ENCODE data around the gene TNFRSF1B.
"Not testable (repeated sequence)": the region's sequence is repeated elsewhere in the genome, so short reads cannot be mapped to it uniquely, and the experiment has no call there.

Gene TNFRSF1B

GRCh38 chr1:12208271-12208670 lies 41.5 kb downstream of the TNFRSF1B start:
- no peaks in the 10 kb centered on the region for H3K9me3 ChIP-seq (ENCODE audit: control insufficient read depth, low read length)
- H3K9ac ChIP-seq (ENCODE audit: low read length): no peak overlapping the region
- peaks cover 15% of the 10 kb centered on the region for H3K4me1 ChIP-seq (ENCODE audit: control insufficient read depth, insufficient read depth, low read length)

GRCh38 chr1:12208764-12209494 lies 42.1 kb downstream of the TNFRSF1B start:
- no peaks in the 10 kb centered on the region for H3K9me3 ChIP-seq (ENCODE audit: control insufficient read depth, low read length)
- H3K4me3 ChIP-seq (ENCODE audit: low read length): no peak overlapping the region
- no peaks in the 10 kb centered on the region for H3K36me3 ChIP-seq (ENCODE audit: control insufficient read depth, insufficient read depth, low read length)
- H3K9ac ChIP-seq (ENCODE audit: low read length): no peak overlapping the region
- H3K4me1 ChIP-seq (ENCODE audit: control insufficient read depth, insufficient read depth, low read length): peaks cover 15% of the 10 kb centered on the region
- no peaks in the 10 kb centered on the region for H3K27me3 ChIP-seq (ENCODE audit: control insufficient read depth, insufficient read depth, low read length)

More at GRCh38 chr1:12208271-12208670, 41.5 kb downstream of the TNFRSF1B start:
- Histone ChIP-seq H3K27me3 (ENCODE audit: control insufficient read depth, insufficient read depth, low read length) (no peaks in the 10 kb centered on the region), H3K36me3 (ENCODE audit: control insufficient read depth, insufficient read depth, low read length) (no peaks in the 10 kb centered on the region), H3K4me3 (ENCODE audit: low read length) (no peak overlapping the region)

- Histone ChIP-seq H3K36me3 (ENCODE audit: control insufficient read depth, insufficient read depth, low read length) (no peaks in the 10 kb centered on the region), H3K4me3 (ENCODE audit: low read length) (no peak overlapping the region), H3K9ac (ENCODE audit: low read length) (no peak overlapping the region), H3K4me1 (ENCODE audit: control insufficient read depth, insufficient read depth, low read length) (peaks cover 15% of the 10 kb centered on the region), H3K9me3 (ENCODE audit: control insufficient read depth, low read length) (no peaks in the 10 kb centered on the region), H3K27me3 (ENCODE audit: control insufficient read depth, insufficient read depth, low read length) (no peaks in the 10 kb centered on the region)
Measured at GRCh38 chr1:12209495-12209832, 42.7 kb downstream of the TNFRSF1B start.

GRCh38 chr1:12215118-12215961 lies 48.5 kb downstream of the TNFRSF1B start:
- H3K36me3 ChIP-seq (ENCODE audit: control insufficient read depth, insufficient read depth, low read length): no peaks in the 10 kb centered on the region
- H3K27me3 ChIP-seq (ENCODE audit: control insufficient read depth, insufficient read depth, low read length): no peaks in the 10 kb centered on the region
- no peak overlapping the region for H3K9ac ChIP-seq (ENCODE audit: low read length)
- H3K4me1 ChIP-seq (ENCODE audit: control insufficient read depth, insufficient read depth, low read length): peaks cover 3% of the 10 kb centered on the region
- H3K9me3 ChIP-seq (ENCODE audit: control insufficient read depth, low read length): no peaks in the 10 kb centered on the region
- no peak overlapping the region for H3K4me3 ChIP-seq (ENCODE audit: low read length)

GRCh38 chr1:12219800-12220199 lies 53.0 kb downstream of the TNFRSF1B start:
- Histone ChIP-seq H3K27me3 (ENCODE audit: control insufficient read depth, insufficient read depth, low read length) (no peaks in the 10 kb centered on the region), H3K9me3 (ENCODE audit: control insufficient read depth, low read length) (no peaks in the 10 kb centered on the region), H3K4me1 (ENCODE audit: control insufficient read depth, insufficient read depth, low read length) (peaks cover 3% of the 10 kb centered on the region), H3K36me3 (ENCODE audit: control insufficient read depth, insufficient read depth, low read length) (no peaks in the 10 kb centered on the region), H3K4me3 (ENCODE audit: low read length) (no peak overlapping the region), H3K9ac (ENCODE audit: low read length) (no peak overlapping the region)

GRCh38 chr1:12220890-12221289 lies 54.1 kb downstream of the TNFRSF1B start:
- Histone ChIP-seq H3K9ac (ENCODE audit: low read length) (no peak overlapping the region), H3K36me3 (ENCODE audit: control insufficient read depth, insufficient read depth, low read length) (no peaks in the 10 kb centered on the region), H3K4me3 (ENCODE audit: low read length) (no peak overlapping the region), H3K4me1 (ENCODE audit: control insufficient read depth, insufficient read depth, low read length) (peaks cover 3% of the 10 kb centered on the region), H3K9me3 (ENCODE audit: control insufficient read depth, low read length) (no peaks in the 10 kb centered on the region), H3K27me3 (ENCODE audit: control insufficient read depth, insufficient read depth, low read length) (no peaks in the 10 kb centered on the region)

GRCh38 chr1:12222700-12223099 lies 55.9 kb downstream of the TNFRSF1B start:
- H3K4me1 ChIP-seq (ENCODE audit: control insufficient read depth, insufficient read depth, low read length); H3K27me3 ChIP-seq (ENCODE audit: control insufficient read depth, insufficient read depth, low read length): not testable (repeated sequence)

GRCh38 chr1:12224092-12224491 lies 57.3 kb downstream of the TNFRSF1B start:
- not testable (repeated sequence) for H3K36me3 ChIP-seq (ENCODE audit: control insufficient read depth, insufficient read depth, low read length)

More at GRCh38 chr1:12222700-12223099, 55.9 kb downstream of the TNFRSF1B start:
- not testable (repeated sequence) for H3K4me3 ChIP-seq (ENCODE audit: low read length); H3K9ac ChIP-seq (ENCODE audit: low read length); H3K36me3 ChIP-seq (ENCODE audit: control insufficient read depth, insufficient read depth, low read length); H3K9me3 ChIP-seq (ENCODE audit: control insufficient read depth, low read length)

GRCh38 chr1:12228979-12229378 lies 62.2 kb downstream of the TNFRSF1B start:
- no peaks in the 10 kb centered on the region for H3K9me3 ChIP-seq (ENCODE audit: control insufficient read depth, low read length)
- H3K9ac ChIP-seq (ENCODE audit: low read length): no peak overlapping the region
- H3K36me3 ChIP-seq (ENCODE audit: control insufficient read depth, insufficient read depth, low read length): no peaks in the 10 kb centered on the region
- H3K27me3 ChIP-seq (ENCODE audit: control insufficient read depth, insufficient read depth, low read length): no peaks in the 10 kb centered on the region
- H3K4me3 ChIP-seq (ENCODE audit: low read length): no peak overlapping the region
- peaks cover 14% of the 10 kb centered on the region for H3K4me1 ChIP-seq (ENCODE audit: control insufficient read depth, insufficient read depth, low read length)

More at GRCh38 chr1:12224092-12224491, 57.3 kb downstream of the TNFRSF1B start:
- H3K9ac ChIP-seq (ENCODE audit: low read length); H3K9me3 ChIP-seq (ENCODE audit: control insufficient read depth, low read length); H3K27me3 ChIP-seq (ENCODE audit: control insufficient read depth, insufficient read depth, low read length); H3K4me1 ChIP-seq (ENCODE audit: control insufficient read depth, insufficient read depth, low read length); H3K4me3 ChIP-seq (ENCODE audit: low read length): not testable (repeated sequence)

- Histone ChIP-seq H3K9ac (ENCODE audit: low read length) (no peak overlapping the region), H3K36me3 (ENCODE audit: control insufficient read depth, insufficient read depth, low read length) (no peaks in the 10 kb centered on the region), H3K27me3 (ENCODE audit: control insufficient read depth, insufficient read depth, low read length) (no peaks in the 10 kb centered on the region), H3K4me1 (ENCODE audit: control insufficient read depth, insufficient read depth, low read length) (peaks cover 14% of the 10 kb centered on the region), H3K4me3 (ENCODE audit: low read length) (no peak overlapping the region), H3K9me3 (ENCODE audit: control insufficient read depth, low read length) (no peaks in the 10 kb centered on the region)
Measured at GRCh38 chr1:12229386-12229834, 62.6 kb downstream of the TNFRSF1B start.

GRCh38 chr1:12229835-12230548 lies 63.2 kb downstream of the TNFRSF1B start, which contains the start of gene VPS13D:
TSS of gene VPS13D (plus strand) at chr1:12230030. CDS start at chr1:12234267, 4,237 bp downstream.
- Histone ChIP-seq H3K27me3 (ENCODE audit: control insufficient read depth, insufficient read depth, low read length) (no peaks in the 10 kb centered on the region), H3K4me1 (ENCODE audit: control insufficient read depth, insufficient read depth, low read length) (peaks cover 14% of the 10 kb centered on the region), H3K9ac (ENCODE audit: low read length) (peak within 1 kb of the TSS; percentile 88), H3K4me3 (ENCODE audit: low read length) (peak within 1 kb of the TSS; percentile 64), H3K36me3 (ENCODE audit: control insufficient read depth, insufficient read depth, low read length) (no peaks in the 10 kb centered on the region), H3K9me3 (ENCODE audit: control insufficient read depth, low read length) (no peaks in the 10 kb centered on the region)

Measured in mucosa of stomach (tissue), 1 donor.